ENCODE results near the gene RALGPS2. TPM values are rescaled to one million over a fixed set of nuclear protein-coding genes. Genes with fewer than 3 reads are reported as not detected.
A peak's percentile ranks its signal among the peaks of the same experiment; 100 is the strongest.

Gene RALGPS2
- total and polyA plus RNA-seq, 9 of the 15 experiments (the other 6 are each of a cell fraction or from before 2014, with no cell fraction given), result 0.28 to 6.5 (median 2.6) TPM

- no peak overlapping the region for H3K27ac ChIP-seq (ENCODE audit: extremely low read depth, low read depth, low read length)
- no peak for DNase-seq (ENCODE audit: extremely low read depth in 1 of 4, low spot score in 3 of 4)
- in situ Hi-C loops (cut with MboI), result no loop called here
- H3K9ac ChIP-seq (ENCODE audit: insufficient read depth in 1 of 2, low read depth in 2 of 2, low read length in 2 of 2), result no peak overlapping the region
- no TSS peak for BruUV-seq (replicated peaks)
- no peaks in the 10 kb centered on the region for H3K9me1 ChIP-seq (ENCODE audit: control insufficient read depth, insufficient read depth, low read length)
- H3K36me3 ChIP-seq (ENCODE audit: control insufficient read depth, insufficient read depth, low read length), result no peaks in the 10 kb centered on the region
- ATAC-seq, result no peak
- no peaks in the 10 kb centered on the region for H3K4me1 ChIP-seq (replicated peaks in 1 of 2; ENCODE audit: control insufficient read depth in 2 of 2, insufficient read depth in 2 of 2, low read length in 2 of 2)
- ChIA-PET CTCF (ENCODE audit: low intra/inter-chr PET ratio) (no interaction called here), POLR2A (interaction anchor here (0.6 to 1.3 kb wide), 3 partner anchors 15 to 248 kb away, joined by 3 to 4 read pairs (median 3); no protein-coding TSS in a partner anchor)
- no peak overlapping the region for H2AFZ ChIP-seq (ENCODE audit: low read depth, low read length)
- peak; percentile 67 for TF ChIP-seq ATF3 (IDR thresholded peaks at IDR 0.05)
- TF ChIP-seq ATF3 (CRISPR knock-in tag; conservative IDR thresholded peaks at IDR 0.05), result no peak
- TF ChIP-seq CBX1 (IDR thresholded peaks at IDR 0.05; ENCODE audit: low read depth), result no peak
- H4K20me1 ChIP-seq (replicated peaks; ENCODE audit: control insufficient read depth, insufficient read depth, low read length), result no peaks in the 10 kb centered on the region
- no peaks in the 10 kb centered on the region for H3K9me3 ChIP-seq (replicated peaks; ENCODE audit: control insufficient read depth, insufficient read depth, low read depth, low read length)
- intact Hi-C loops (cut with micrococcal nuclease), result no loop called here
- no peak overlapping the region for H3K4me3 ChIP-seq
- H3K79me2 ChIP-seq (ENCODE audit: control insufficient read depth, insufficient read depth, low read length), result no peaks in the 10 kb centered on the region
- H3K27me3 ChIP-seq (ENCODE audit: control insufficient read depth in 2 of 2, insufficient read depth in 2 of 2, low read length in 2 of 2), result no peaks in the 10 kb centered on the region
- whole genome bisulfite sequencing (ENCODE audit: insufficient coverage, low coverage, missing lambda C conversion rate), result 9% methylated on average over 2 of the region's 2 CpGs
- FAIRE-seq, result no peak
- no peak overlapping the region for H3K4me2 ChIP-seq (ENCODE audit: insufficient read depth, low read length)
These were observed 161.5 kb downstream of the RALGPS2 start for GRCh38 chr1:178886551-178886950.

GRCh38 chr1:178895928-178896327 is 170.9 kb downstream of the RALGPS2 start:
- DNase-seq (ENCODE audit: extremely low read depth in 1 of 4, low spot score in 3 of 4), result no peak
- in situ Hi-C loops (cut with MboI) (no loop called here), intact Hi-C loops (cut with micrococcal nuclease) (no loop called here)
- Histone ChIP-seq H3K79me2 (ENCODE audit: control insufficient read depth, insufficient read depth, low read length) (no peaks in the 10 kb centered on the region), H4K20me1 (replicated peaks; ENCODE audit: control insufficient read depth, insufficient read depth, low read length) (no peaks in the 10 kb centered on the region), H2AFZ (ENCODE audit: low read depth, low read length) (no peak overlapping the region), H3K27ac (ENCODE audit: extremely low read depth, low read depth, low read length) (no peak overlapping the region), H3K36me3 (ENCODE audit: control insufficient read depth, insufficient read depth, low read length) (no peaks in the 10 kb centered on the region), H3K4me3 (no peak overlapping the region), H3K9ac (ENCODE audit: insufficient read depth in 1 of 2, low read depth in 2 of 2, low read length in 2 of 2) (no peak overlapping the region), H3K4me1 (replicated peaks in 1 of 2; ENCODE audit: control insufficient read depth in 2 of 2, insufficient read depth in 2 of 2, low read length in 2 of 2) (no peaks in the 10 kb centered on the region), H3K9me1 (ENCODE audit: control insufficient read depth, insufficient read depth, low read length) (no peaks in the 10 kb centered on the region), H3K27me3 (ENCODE audit: control insufficient read depth in 2 of 2, insufficient read depth in 2 of 2, low read length in 2 of 2) (no peaks in the 10 kb centered on the region), H3K4me2 (ENCODE audit: insufficient read depth, low read length) (no peak overlapping the region), H3K9me3 (replicated peaks; ENCODE audit: control insufficient read depth, insufficient read depth, low read depth, low read length) (no peaks in the 10 kb centered on the region)
- POLR2A ChIA-PET, result interaction anchor here (0.6 kb wide), 1 partner anchor 365 kb away, joined by 3 read pairs; no protein-coding TSS in a partner anchor
- FAIRE-seq, result no peak
- no peak for ATAC-seq
- TF ChIP-seq BCLAF1 (IDR thresholded peaks at IDR 0.05; ENCODE audit: borderline replicate concordance in 1 of 2, control insufficient read depth in 1 of 2, low read depth in 2 of 2, low read length in 1 of 2), result no peak
- TF ChIP-seq SUPT5H (IDR thresholded peaks at IDR 0.05), result no peak
- TF ChIP-seq ERF (CRISPR knock-in tag; IDR thresholded peaks at IDR 0.05), result no peak
- TF ChIP-seq MXD1 (CRISPR knock-in tag; IDR thresholded peaks at IDR 0.05; ENCODE audit: borderline replicate concordance, poor library complexity, severe bottlenecking), result no peak
- no peak for TF ChIP-seq MEF2A (IDR thresholded peaks at IDR 0.05; ENCODE audit: control insufficient read depth, low read depth, low read length)
- TF ChIP-seq ZSCAN29 (IDR thresholded peaks at IDR 0.05), result no peak
- no peak for TF ChIP-seq E2F4 (CRISPR knock-in tag; IDR thresholded peaks at IDR 0.05; ENCODE audit: low read depth)
- no peak for TF ChIP-seq ZZZ3 (IDR thresholded peaks at IDR 0.05)
- no TSS peak for BruUV-seq (replicated peaks)
- CTCF ChIA-PET (ENCODE audit: low intra/inter-chr PET ratio), result no interaction called here
